HCT116 (cell line): ENCODE results near the gene DNAJB1. TPM values are rescaled to one million over a fixed set of nuclear protein-coding genes. Genes with fewer than 3 reads are reported as not detected.
A peak's percentile ranks its signal among the peaks of the same experiment; 100 is the strongest.

Source experiments
- ATAC-seq: fragments of 200-7000 bp; cut with Tn5 transposase; 2 replicates; pipeline ENCODE4 v1.9.1; 2020; ENCODE audit warnings: mild to moderate bottlenecking, moderate library complexity
- BruUV-seq: library from RNA; stranded (reverse); fragments of 400-500 nt; replicated peaks from 2 replicates; lab custom pipeline; 2021; lab: Mats Ljungman, UMichigan
- CTCF ChIA-PET: fragments of 300-600 bp; sonication (Branson Sonifier 250); formaldehyde crosslinking; loops from one replicate; lab custom pipeline; 2021; ENCODE audit warnings: antibody characterized with exemption; lab: Charles Lee
- POLR2A ChIA-PET: fragments of 300-600, 350-600 bp; sonication (Branson Sonifier 250); formaldehyde crosslinking; loops from one replicate; lab custom pipeline; 2021; ENCODE audit warnings: antibody characterized with exemption; lab: Charles Lee
- RAD21 ChIA-PET, 2 experiments: fragments of 300-600 bp; sonication (Branson Sonifier 250); formaldehyde crosslinking; loops; one replicate each; lab custom pipeline; 2023; ENCODE audit warnings: low total read pairs in 2 of 2; ENCODE audit not compliant: uncharacterized antibody in 2 of 2, unreplicated experiment in 2 of 2, low non-redundant PET in 1 of 2; lab: Charles Lee
- DNase-seq: peaks from one replicate; pipeline ENCODE4 v3.0.0-alpha.2; 2010; ENCODE audit warnings: low read depth, low spot score
- H2AFZ ChIP-seq: fragments of 200-600 bp; shearing (Covaris generic), sonication (generic); 2 replicates; pipeline ENCODE4 v1.6.1; 2017; ENCODE audit warnings: low read depth, mixed run types, mixed read lengths, antibody characterized with exemption, low read length; ENCODE audit not compliant: poor library complexity, severe bottlenecking
- H3K27ac ChIP-seq: 2 replicates; pipeline ENCODE4 v1.5.1; 2012; ENCODE audit warnings: low read depth, low read length
- H3K27me3 ChIP-seq: fragments of 200-600 bp; sonication (generic); 2 replicates; pipeline ENCODE4 v1.6.1; 2016; ENCODE audit warnings: mixed run types, low read length, mixed read lengths; ENCODE audit not compliant: insufficient read depth
- H3K36me3 ChIP-seq, 2 experiments: fragments of 200-500 bp in 1 of 2; fragments of 200-600 bp in 1 of 2; sonication (Bioruptor generic) in 1 of 2; sonication (generic) in 1 of 2; 2 replicates each; pipeline versions ENCODE4 v1.5.1 to v1.6.1; 2014 to 2016; ENCODE audit warnings: low read length in 2 of 2, inconsistent platforms in 1 of 2, mixed read lengths in 1 of 2, mixed run types in 1 of 2; ENCODE audit not compliant: insufficient read depth in 2 of 2, control insufficient read depth in 1 of 2
- H3K4me1 ChIP-seq, 2 experiments: fragments of 200-600 bp in 1 of 2; sonication (generic) in 1 of 2; 2 replicates each; pipeline versions ENCODE4 v1.5.1 to v1.6.1; 2012 to 2017; ENCODE audit warnings: low read length in 2 of 2, inconsistent platforms in 1 of 2, mild to moderate bottlenecking in 1 of 2, mixed read lengths in 1 of 2, mixed run types in 1 of 2, moderate library complexity in 1 of 2; ENCODE audit not compliant: insufficient read depth in 2 of 2, control insufficient read depth in 1 of 2
- H3K4me2 ChIP-seq: fragments of 200-600 bp; sonication (generic); 2 replicates; pipeline ENCODE4 v1.6.1; 2017; ENCODE audit warnings: mixed run types, low read length, mixed read lengths
- H3K4me3 ChIP-seq, 2 experiments: fragments of 200-600 bp in 1 of 2; sonication (generic) in 1 of 2; replicated peaks in 1 of 2; 2 replicates each; pipeline ENCODE4 v1.5.1; 2011 to 2016; ENCODE audit warnings: low read length in 2 of 2, control low read depth in 1 of 2, low read depth in 1 of 2, mild to moderate bottlenecking in 1 of 2, mixed read lengths in 1 of 2, mixed run types in 1 of 2
- H3K79me2 ChIP-seq: fragments of 200-600 bp; sonication (generic); 2 replicates; pipeline ENCODE4 v1.6.1; 2017; ENCODE audit warnings: mild to moderate bottlenecking, mixed run types, low read length, moderate library complexity, mixed read lengths; ENCODE audit not compliant: insufficient read depth
- H3K9ac ChIP-seq: fragments of 200-600 bp; sonication (generic); 2 replicates; pipeline ENCODE4 v1.6.1; 2016; ENCODE audit warnings: low read length, mixed read lengths
- H3K9me2 ChIP-seq: fragments of 200-600 bp; sonication (generic), shearing (Covaris generic); 2 replicates; pipeline ENCODE4 v1.6.1; 2017; ENCODE audit warnings: mixed run types, mild to moderate bottlenecking, moderate library complexity; ENCODE audit not compliant: insufficient read depth
- H3K9me3 ChIP-seq, 2 experiments: fragments of 200-500 bp in 1 of 2; fragments of 200-600 bp in 1 of 2; sonication (Bioruptor generic) in 1 of 2; sonication (generic) in 1 of 2; 2 replicates each; pipeline ENCODE4 v1.6.1; 2014 to 2017; ENCODE audit warnings: low read length in 2 of 2, mixed read lengths in 2 of 2, inconsistent platforms in 1 of 2, low read depth in 1 of 2, mild to moderate bottlenecking in 1 of 2, mixed run types in 1 of 2, moderate library complexity in 1 of 2; ENCODE audit not compliant: control insufficient read depth in 1 of 2, insufficient read depth in 1 of 2
- H4K20me1 ChIP-seq: fragments of 200-600 bp; sonication (generic), shearing (Covaris generic); 2 replicates; pipeline ENCODE4 v1.6.1; 2017; ENCODE audit warnings: mixed run types, mild to moderate bottlenecking, moderate library complexity; ENCODE audit not compliant: insufficient read depth
- ATF3 ChIP-seq: IDR thresholded peaks from 2 replicates; pipeline ENCODE4 v1.6.1; 2012
- CBX3 ChIP-seq: IDR thresholded peaks from 2 replicates; pipeline ENCODE4 v1.6.1; 2012; ENCODE audit warnings: low read depth
- CEBPB ChIP-seq: IDR thresholded peaks from 2 replicates; pipeline ENCODE4 v1.6.1; 2012; ENCODE audit warnings: low read depth
- CTCF ChIP-seq, 3 experiments: fragments of 200-600 bp in 1 of 3; sonication (generic) in 1 of 3; IDR thresholded peaks in 2 of 3; conservative IDR thresholded peaks in 1 of 3; 2 replicates each; pipeline ENCODE4 v1.5.1; 2012 to 2017; ENCODE audit warnings: low read depth in 2 of 3, low read length in 2 of 3, antibody characterized with exemption in 1 of 3, borderline replicate concordance in 1 of 3, control low read depth in 1 of 3, mild to moderate bottlenecking in 1 of 3, mixed read lengths in 1 of 3, mixed run types in 1 of 3, moderate library complexity in 1 of 3; ENCODE audit not compliant: insufficient read depth in 1 of 3
- EGR1 ChIP-seq: IDR thresholded peaks from 2 replicates; pipeline ENCODE4 v1.6.1; 2012; ENCODE audit warnings: low read depth
- ELF1 ChIP-seq: IDR thresholded peaks from 2 replicates; pipeline ENCODE4 v1.6.1; 2012; ENCODE audit warnings: low read depth, borderline replicate concordance
- EZH2 ChIP-seq: fragments of 200-600 bp; sonication (generic); IDR thresholded peaks from 2 replicates; pipeline ENCODE4 v1.6.1; 2017; ENCODE audit warnings: antibody characterized with exemption, mixed run types
- FOSL1 ChIP-seq: IDR thresholded peaks from 2 replicates; pipeline ENCODE4 v1.6.1; 2012; ENCODE audit warnings: low read depth
- JUND ChIP-seq: IDR thresholded peaks from 2 replicates; pipeline ENCODE4 v1.6.1; 2012
- MAX ChIP-seq: IDR thresholded peaks from 2 replicates; pipeline ENCODE4 v1.6.1; 2012
- POLR2AphosphoS5 ChIP-seq: IDR thresholded peaks from 2 replicates; pipeline ENCODE4 v1.6.1; 2011; ENCODE audit warnings: mild to moderate bottlenecking, low read depth, low read length, moderate library complexity
- RAD21 ChIP-seq: IDR thresholded peaks from 2 replicates; pipeline ENCODE4 v1.6.1; 2012; ENCODE audit warnings: low read depth, mild to moderate bottlenecking
- REST ChIP-seq: IDR thresholded peaks from 2 replicates; pipeline ENCODE4 v1.6.1; 2012; ENCODE audit warnings: low read depth
- SIN3A ChIP-seq: IDR thresholded peaks from 2 replicates; pipeline ENCODE4 v1.6.1; 2012; ENCODE audit warnings: low read depth
- SP1 ChIP-seq: IDR thresholded peaks from 2 replicates; pipeline ENCODE4 v1.6.1; 2012; ENCODE audit warnings: low read depth
- TCF7L2 ChIP-seq: IDR thresholded peaks from 2 replicates; pipeline ENCODE4 v1.7.0; 2011; ENCODE audit warnings: borderline replicate concordance, inconsistent platforms; ENCODE audit not compliant: insufficient read depth, insufficient read length; ENCODE audit errors: extremely low read depth
- ZBTB33 ChIP-seq: IDR thresholded peaks from 2 replicates; pipeline ENCODE4 v1.6.1; 2011; ENCODE audit warnings: mild to moderate bottlenecking, low read length, moderate library complexity; ENCODE audit not compliant: insufficient replicate concordance; ENCODE audit errors: extremely low read depth
- ZFX ChIP-seq: fragments of 450-650 bp; IDR thresholded peaks from 2 replicates; pipeline ENCODE4 v1.6.1; 2017
- ZNF274 ChIP-seq: fragments of 200-500 bp; sonication (Bioruptor generic); IDR thresholded peaks from 2 replicates; pipeline ENCODE4 v1.6.1; 2014; ENCODE audit warnings: mild to moderate bottlenecking, low read depth, low read length, inconsistent platforms
- intact Hi-C: fragments of 100-400 bp; cut with micrococcal nuclease; formaldehyde crosslinking; loops from 2 replicates; pipeline ENCODE4 v1.10.0; 2022
- total RNA-seq: library from RNA; stranded (reverse); gene quantifications from one replicate; pipeline ENCODE4 v1.2.1, GENCODE V29; 2021; ENCODE audit not compliant: unreplicated experiment

DNAJB1 gene
- total RNA-seq, 1 experiment from 2014 or later = 175 TPM

GRCh38 chr19:14550201-14550754 is 32.1 kb upstream of the DNAJB1 start:
- ChIA-PET RAD21 (no interaction called here), POLR2A (interaction anchor here (0.6 to 3.0 kb wide), 8 partner anchors 14 to 45 kb away, joined by 3 to 22 read pairs (median 4); partner anchors contain the start of genes DNAJB1 and NDUFB7), CTCF (interaction anchor here (0.6 to 1.4 kb wide), 5 partner anchors 15 to 136 kb away, joined by 3 to 5 read pairs (median 4); partner anchors contain the start of gene DNAJB1)
- peak overlapping the region in 1 of 2 experiments; percentile 30; a peak in 1 of 4 replicates for H3K4me3 ChIP-seq
- no peaks in the 10 kb centered on the region for H3K9me3 ChIP-seq
- no peak overlapping the region for H2AFZ ChIP-seq
- peaks cover 93% of the 10 kb centered on the region for H3K79me2 ChIP-seq
- ATAC-seq (peak; percentile 59), DNase-seq (no peak)
- peak overlapping the region; percentile 77 for H3K4me2 ChIP-seq
- H3K27me3 ChIP-seq = no peaks in the 10 kb centered on the region
- no TSS peak for BruUV-seq
- peaks cover 43 to 59% of the 10 kb centered on the region in 2 experiments for H3K4me1 ChIP-seq
- peak overlapping the region; percentile 48 for H3K9ac ChIP-seq
- H3K36me3 ChIP-seq = no peaks in the 10 kb centered on the region; a peak in 1 of 4 replicates
- peaks cover 3% of the 10 kb centered on the region; the same call in 1 of the 2 replicates for H4K20me1 ChIP-seq
- H3K27ac ChIP-seq = peak overlapping the region; percentile 78
- intact Hi-C loops = no loop called here
- no peaks in the 10 kb centered on the region for H3K9me2 ChIP-seq
- TF ChIP-seq MAX (peak; percentile 75; the same call in 1 of the 2 replicates), CBX3 (no peak), CTCF (IDR thresholded peaks at IDR 0.05 in 2 of 3, conservative IDR thresholded peaks at IDR 0.05 in 1 of 3; ENCODE audit: borderline replicate concordance in 1 of 3, insufficient read depth in 1 of 3, low read depth in 2 of 3, low read length in 2 of 3) (no peak), CEBPB (no peak), ZBTB33 (no peak), ZFX (no peak), ZNF274 (no peak), SP1 (peak; percentile 35; the same call in 1 of the 2 replicates), FOSL1 (no peak), ATF3 (no peak), ELF1 (no peak), SIN3A (no peak), EGR1 (peak; percentile 83), EZH2 (no peak), TCF7L2 (no peak), RAD21 (0 out of 2 replicates have a peak, but pooled peaks have one; percentile 14), POLR2AphosphoS5 (peak; percentile 45), JUND (no peak), REST (no peak)
